Kidney epithelial cell (primary cell): ENCODE data around the gene TDRD1. TPM values are rescaled to one million over a fixed set of nuclear protein-coding genes. Genes with fewer than 3 reads are reported as not detected.
A peak's percentile ranks its signal among the peaks of the same experiment; 100 is the strongest.

Experiments used
- DNase-seq: peaks from one replicate; pipeline ENCODE4 v3.0.0-alpha.2; 2010; ENCODE audit warnings: low read depth
- H3K27me3 ChIP-seq: 2 replicates; pipeline ENCODE4 v1.6.0; 2011; ENCODE audit warnings: low read length; ENCODE audit not compliant: control insufficient read depth, insufficient read depth
- H3K36me3 ChIP-seq: 2 replicates; pipeline ENCODE4 v1.5.1; 2011; ENCODE audit warnings: low read length; ENCODE audit not compliant: control insufficient read depth, insufficient read depth
- H3K4me3 ChIP-seq: 2 replicates; pipeline ENCODE4 v1.5.1; 2011; ENCODE audit warnings: low read depth, mild to moderate bottlenecking, control low read depth, low read length
- total RNA-seq: library from RNA; depleted of rRNA; stranded (reverse); fragments of >200 nt; gene quantifications from 2 replicates; pipeline ENCODE4 v1.2.3, GENCODE V29; 2015
- TF ChIP-seq, protein P1 (sequence below): IDR thresholded peaks from 2 replicates; pipeline ENCODE4 v1.5.1; 2011; ENCODE audit warnings: mild to moderate bottlenecking, moderate library complexity, low read length, control low read depth, inconsistent platforms; ENCODE audit not compliant: insufficient read depth, poor library complexity, severe bottlenecking

Gene TDRD1
- total RNA-seq, 1 donor from 2014 or later, result not detected

DNA sequence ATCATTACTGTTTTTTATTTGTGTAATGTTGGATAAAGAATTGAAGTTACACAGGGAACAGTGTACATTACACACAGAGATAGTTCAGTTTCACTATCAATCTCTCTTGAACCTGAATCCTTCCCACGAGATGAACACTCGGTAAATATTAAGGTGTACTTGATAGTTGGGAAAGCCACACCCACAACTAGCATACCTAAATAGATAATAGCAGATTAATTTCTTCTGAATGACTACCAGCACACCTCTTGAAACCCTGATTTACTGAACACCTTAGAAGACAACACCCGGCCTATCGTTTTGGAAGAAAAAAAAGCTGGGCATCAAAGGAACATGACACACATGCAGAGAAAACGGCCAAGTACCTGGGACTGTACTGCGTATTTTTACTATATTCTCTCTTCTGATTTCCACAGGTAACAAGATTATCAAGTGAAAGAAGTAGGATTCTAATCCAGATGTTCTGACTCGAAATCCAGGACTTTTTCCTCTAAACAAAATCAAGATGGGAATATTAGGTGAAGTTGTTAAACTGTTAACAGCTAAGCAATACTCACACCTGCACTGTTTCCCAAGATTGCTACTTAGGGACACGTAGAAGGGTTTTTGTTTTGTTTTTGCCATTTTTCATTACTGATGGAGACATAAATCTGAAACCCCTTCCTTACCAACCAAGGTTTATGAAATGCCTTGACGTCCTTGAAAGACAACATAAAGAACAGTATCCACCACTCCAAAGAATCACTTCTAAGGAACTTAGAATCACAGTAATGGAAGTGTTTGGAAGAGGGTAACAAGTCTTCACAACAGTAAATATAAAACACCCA lies 6.2 kb upstream of the TDRD1 start:
- DNase-seq, result no peak
- peak overlapping the region; percentile 94 for H3K4me3 ChIP-seq
- no peaks in the 10 kb centered on the region for H3K36me3 ChIP-seq
- TF ChIP-seq, protein P1, sequence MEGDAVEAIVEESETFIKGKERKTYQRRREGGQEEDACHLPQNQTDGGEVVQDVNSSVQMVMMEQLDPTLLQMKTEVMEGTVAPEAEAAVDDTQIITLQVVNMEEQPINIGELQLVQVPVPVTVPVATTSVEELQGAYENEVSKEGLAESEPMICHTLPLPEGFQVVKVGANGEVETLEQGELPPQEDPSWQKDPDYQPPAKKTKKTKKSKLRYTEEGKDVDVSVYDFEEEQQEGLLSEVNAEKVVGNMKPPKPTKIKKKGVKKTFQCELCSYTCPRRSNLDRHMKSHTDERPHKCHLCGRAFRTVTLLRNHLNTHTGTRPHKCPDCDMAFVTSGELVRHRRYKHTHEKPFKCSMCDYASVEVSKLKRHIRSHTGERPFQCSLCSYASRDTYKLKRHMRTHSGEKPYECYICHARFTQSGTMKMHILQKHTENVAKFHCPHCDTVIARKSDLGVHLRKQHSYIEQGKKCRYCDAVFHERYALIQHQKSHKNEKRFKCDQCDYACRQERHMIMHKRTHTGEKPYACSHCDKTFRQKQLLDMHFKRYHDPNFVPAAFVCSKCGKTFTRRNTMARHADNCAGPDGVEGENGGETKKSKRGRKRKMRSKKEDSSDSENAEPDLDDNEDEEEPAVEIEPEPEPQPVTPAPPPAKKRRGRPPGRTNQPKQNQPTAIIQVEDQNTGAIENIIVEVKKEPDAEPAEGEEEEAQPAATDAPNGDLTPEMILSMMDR, result no peak
- H3K27me3 ChIP-seq, result no peaks in the 10 kb centered on the region

DNA sequence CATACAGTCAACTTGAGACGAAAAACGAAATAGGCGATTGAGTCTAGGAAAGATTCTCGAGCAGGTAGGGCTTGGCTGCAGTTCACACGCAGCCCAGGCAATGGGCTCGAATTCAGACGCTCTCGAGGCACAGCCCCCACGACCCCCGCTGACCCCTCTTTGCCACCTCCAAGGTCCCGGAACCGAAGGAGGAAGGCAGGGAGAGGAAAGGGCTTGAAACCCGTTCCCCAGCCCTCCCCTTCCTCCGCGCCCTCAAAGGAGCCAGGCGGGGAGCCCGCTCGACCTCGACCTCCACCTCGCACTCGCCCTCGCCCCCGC lies 5.6 kb upstream of the TDRD1 start:
- Histone ChIP-seq H3K4me3 (peak overlapping the region; percentile 94), H3K27me3 (no peaks in the 10 kb centered on the region), H3K36me3 (no peaks in the 10 kb centered on the region)
- TF ChIP-seq, protein P1, result no peak
- no peak for DNase-seq

DNA sequence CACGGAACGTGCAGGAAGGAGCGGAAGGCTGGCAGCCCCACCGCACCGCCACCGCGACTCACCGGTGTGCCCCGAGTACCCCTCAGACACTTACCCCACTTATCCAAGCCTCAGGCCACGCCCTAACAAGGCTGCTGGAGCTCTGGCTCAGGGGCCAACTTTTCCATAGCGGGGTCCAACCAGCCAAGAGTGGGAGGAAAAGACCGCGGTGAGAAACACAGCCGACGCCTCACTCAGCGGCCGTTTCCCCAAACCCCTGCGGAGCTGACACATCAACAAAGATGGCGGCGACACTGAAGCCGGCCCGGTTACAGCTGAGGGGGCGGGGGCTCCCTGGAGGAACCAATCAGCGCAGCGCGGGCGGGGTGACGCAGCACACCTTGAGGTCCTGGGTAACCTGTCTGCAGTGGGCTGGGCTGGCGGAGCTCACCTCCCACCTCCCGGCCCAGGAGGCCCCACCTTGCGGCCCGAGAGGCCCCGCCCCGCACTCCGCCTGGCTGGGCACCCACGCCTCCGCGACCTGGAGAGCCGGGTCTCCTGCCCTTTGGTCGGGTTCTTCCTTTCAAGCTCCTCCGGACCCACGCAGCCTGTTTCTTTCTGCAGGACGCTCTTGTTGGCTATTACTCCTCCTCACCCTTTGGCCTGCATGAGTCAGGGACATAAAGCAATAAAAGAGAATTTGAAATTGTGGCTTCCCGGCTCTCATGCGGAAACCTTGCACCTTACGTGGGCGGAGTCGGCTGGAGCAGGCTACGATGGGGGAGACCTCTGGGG lies 5.0 kb upstream of the TDRD1 start, which contains the start of gene CCDC186:
Gene CCDC186 (minus strand): TSS at position 283 of the 774 bp plus-strand sequence. CDS start 10,935 bp downstream, outside the sequence.
- TF ChIP-seq, protein P1, result no peak
- Histone ChIP-seq H3K4me3 (peak within 1 kb of the TSS; percentile 94), H3K36me3 (no peaks in the 10 kb centered on the region), H3K27me3 (no peaks in the 10 kb centered on the region)
- peak; percentile 82 for DNase-seq

DNA sequence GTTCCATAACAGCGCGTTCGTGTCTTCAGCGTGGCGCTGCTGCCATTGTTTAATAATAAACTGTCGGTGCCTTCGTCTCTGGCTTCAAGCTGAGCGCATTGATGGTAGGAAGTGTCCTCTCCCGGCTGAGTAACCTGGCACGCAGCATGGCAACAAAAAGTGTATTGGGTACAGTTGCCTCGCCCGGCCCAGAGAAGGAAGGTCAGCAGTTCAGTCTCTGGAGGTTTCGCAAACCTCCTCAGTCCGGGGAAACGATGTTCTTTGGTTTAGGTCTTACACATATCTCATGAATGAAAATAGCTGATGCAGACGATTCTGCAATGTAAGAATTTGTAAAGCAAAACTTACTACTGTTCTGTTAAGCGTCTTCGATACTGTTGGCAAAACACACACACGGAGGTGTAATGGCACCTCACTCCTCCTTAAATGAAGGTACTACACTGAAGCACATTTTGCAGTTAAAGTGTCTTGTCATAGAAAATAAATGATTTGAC lies 4.4 kb upstream of the TDRD1 start:
- Histone ChIP-seq H3K4me3 (peak overlapping the region; percentile 94), H3K36me3 (no peaks in the 10 kb centered on the region), H3K27me3 (no peaks in the 10 kb centered on the region)
- DNase-seq, result no peak
- TF ChIP-seq, protein P1, result no peak

DNA sequence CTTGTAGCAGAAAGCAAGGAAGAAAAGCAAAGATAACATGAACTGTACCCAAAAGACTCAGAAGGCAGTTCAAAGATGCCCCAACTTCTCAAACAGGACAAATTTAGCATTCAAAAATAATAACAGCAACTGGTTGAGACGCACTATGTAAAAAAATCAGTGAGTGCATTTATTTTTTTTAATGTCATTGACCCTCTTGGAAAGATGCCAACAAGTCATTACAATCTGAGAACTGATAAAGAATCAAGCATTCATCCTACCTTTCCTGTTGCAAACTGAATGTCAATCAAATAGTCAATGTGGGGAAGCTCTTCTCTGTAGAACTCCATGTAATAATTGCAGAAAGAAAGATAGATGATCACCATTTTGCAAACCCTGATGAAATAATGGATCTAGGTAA lies 3.5 kb upstream of the TDRD1 start:
- no peaks in the 10 kb centered on the region for H3K36me3 ChIP-seq
- TF ChIP-seq, protein P1, result no peak
- no peak overlapping the region for H3K4me3 ChIP-seq
- no peak for DNase-seq
- no peaks in the 10 kb centered on the region for H3K27me3 ChIP-seq
